ENCODE results near the gene CYP24A1.
A peak's percentile ranks its signal among the peaks of the same experiment; 100 is the strongest.

CYP24A1 gene

DNA sequence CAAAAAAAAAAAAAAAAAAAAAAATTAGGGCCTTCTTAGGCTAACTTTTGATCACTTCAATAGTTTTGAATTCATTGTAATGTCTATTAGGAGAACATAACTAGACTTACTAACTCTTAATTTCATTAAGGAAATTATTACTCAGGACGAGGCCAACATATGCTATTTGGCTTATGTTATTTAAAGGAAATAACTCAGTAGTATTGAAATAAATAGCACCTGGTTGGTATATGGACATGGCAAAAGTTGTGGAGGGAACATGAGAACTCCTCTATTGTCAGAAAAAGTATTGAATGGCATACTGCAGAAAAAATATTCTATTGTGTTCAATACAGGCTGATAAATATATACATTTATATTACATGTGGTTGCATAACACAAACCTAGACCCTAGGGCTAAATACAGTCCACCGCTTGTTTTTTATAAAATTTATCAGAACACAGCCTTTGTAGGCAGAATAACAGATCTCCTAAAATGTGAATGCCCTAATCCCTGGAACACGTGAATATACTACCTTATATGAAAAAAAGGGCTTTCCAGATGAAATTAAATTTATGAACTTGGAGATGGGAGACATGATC lies 18.0 kb downstream of the CYP24A1 start:
- DNase-seq, result no peak

GRCh38 chr20:54154439-54154838 lies 19.3 kb downstream of the CYP24A1 start:
- no peak for DNase-seq

DNA sequence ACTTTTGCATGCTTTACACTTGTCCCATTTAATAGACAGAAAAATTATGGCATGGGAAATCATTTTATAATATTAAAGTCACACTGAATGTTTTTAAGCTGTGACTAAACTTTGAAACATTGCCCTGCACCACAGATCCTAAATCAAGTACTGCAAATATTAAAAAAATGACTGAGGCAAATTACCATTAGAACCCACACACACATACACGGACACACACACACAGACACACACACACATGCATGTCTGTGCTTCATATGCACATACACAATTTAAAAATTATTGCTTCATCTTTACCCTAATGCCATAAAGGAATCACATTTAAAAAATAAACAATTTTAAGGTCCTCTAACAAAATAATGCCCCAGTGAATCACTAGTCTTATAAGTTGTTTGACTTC lies 19.9 kb downstream of the CYP24A1 start:
- DNase-seq, result no peak

DNA sequence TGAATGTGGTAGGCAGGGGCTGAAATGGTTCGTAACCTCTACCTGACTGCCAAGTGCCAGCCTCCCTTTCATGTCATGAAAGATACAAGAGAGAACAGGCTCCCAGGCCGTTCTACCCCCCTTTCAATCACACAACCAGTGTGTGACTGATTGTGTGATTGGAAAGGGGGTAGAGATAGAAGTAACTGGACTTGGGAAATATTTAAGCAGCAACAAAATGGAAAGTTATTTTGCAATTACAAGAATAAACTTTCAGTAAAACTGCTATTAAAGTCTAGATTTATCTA lies 20.8 kb downstream of the CYP24A1 start:
- no peak for DNase-seq

GRCh38 chr20:54152227-54153040 lies 21.4 kb downstream of the CYP24A1 start:
- peak; percentile 7 to 41 for DNase-seq

DNA sequence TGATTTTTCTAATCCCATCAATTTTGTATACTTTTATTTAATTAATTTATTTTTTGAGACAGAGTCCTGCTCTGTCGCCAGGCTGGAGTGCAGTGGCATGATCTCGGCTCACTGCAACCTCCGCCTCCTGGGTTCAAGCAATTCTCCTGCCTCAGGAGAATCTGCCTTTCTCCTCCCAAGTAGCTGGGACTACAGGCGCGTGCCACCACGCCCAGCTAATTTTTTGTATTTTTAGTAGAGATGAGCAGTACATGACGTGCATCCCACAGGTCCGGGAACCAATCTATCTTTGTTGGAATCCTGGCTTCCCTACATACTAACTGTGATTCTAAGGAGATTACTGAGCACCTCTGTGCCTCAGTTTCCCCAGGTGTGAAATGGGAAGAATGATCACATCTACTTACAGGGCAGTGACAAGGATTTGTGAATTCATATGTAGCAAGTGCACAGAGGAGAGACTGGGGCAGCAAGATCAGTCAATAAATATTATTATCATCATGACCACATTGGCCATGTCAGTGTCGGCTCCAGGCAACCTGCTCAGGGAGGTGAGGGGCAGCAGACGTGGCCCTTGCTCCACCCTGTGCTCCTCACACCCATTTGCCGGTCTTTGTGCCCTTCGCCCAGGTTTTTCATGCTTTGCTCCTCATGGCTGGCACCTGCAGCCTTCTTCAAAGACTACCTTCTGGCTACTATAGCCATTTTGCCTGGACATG lies 22.1 kb downstream of the CYP24A1 start:
- no peak for DNase-seq

GRCh38 chr20:54151075-54151439 lies 22.7 kb downstream of the CYP24A1 start:
- peak in 1 of 2 donors; percentile 13 for DNase-seq

- no peak for DNase-seq
Measured at GRCh38 chr20:54149765-54150264, 24.0 kb downstream of the CYP24A1 start.

DNA sequence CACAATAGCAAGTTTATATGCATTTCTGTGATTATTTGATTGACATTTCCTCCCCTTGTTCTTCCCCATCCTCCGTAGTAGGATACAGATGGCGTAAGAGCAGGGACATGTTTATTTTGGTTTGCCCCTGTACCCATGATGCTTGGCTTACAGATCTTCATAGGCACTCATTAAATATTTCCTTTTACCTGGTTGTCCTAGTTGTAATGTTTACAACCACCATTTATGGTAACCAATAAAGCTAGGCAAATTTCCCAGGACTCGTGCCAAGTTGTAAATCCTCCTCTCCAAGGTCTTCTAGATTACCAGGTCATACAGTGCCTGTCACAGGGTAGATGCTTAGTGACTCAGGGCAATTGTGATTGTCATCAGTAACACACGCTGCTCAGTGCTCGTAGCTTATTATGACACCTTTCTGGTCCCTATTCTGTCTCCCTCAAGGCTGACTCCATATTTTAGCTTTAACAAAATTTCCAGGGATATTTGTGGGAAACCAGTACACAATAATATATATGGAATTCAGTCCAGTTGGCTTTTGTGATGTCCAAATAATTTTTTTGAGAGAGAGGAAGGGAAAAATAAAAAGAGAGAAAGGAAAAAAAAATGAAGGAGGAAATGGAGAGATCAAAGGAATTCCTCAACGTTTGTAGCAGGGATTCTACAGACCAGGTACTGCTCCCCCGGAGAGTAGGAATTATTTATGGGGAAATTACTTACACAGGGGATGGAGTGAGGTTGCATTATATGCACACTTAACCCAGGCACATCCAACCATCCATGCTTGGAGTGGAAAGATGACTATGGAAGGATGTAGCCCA lies 24.6 kb downstream of the CYP24A1 start:
- no peak for DNase-seq

DNA sequence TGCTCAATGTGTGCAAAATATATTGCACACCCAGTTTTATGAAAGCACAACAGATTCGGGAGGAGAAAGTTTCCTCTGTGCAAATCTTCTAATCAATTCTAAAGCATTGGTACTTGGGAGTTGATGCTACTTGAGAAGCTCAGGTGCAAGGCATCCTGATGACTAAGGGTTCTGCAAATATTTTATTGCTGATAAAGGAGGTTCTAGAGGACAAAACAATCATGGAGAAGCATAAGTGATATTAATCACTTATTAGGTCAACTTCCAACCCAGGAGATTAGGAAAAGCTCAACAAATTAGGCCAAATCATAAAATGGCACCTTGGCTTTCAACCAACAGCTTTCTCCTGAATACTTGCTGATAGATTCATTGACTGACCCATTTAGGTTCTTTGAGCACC lies 27.1 kb downstream of the CYP24A1 start:
- DNase-seq, result no peak

DNA sequence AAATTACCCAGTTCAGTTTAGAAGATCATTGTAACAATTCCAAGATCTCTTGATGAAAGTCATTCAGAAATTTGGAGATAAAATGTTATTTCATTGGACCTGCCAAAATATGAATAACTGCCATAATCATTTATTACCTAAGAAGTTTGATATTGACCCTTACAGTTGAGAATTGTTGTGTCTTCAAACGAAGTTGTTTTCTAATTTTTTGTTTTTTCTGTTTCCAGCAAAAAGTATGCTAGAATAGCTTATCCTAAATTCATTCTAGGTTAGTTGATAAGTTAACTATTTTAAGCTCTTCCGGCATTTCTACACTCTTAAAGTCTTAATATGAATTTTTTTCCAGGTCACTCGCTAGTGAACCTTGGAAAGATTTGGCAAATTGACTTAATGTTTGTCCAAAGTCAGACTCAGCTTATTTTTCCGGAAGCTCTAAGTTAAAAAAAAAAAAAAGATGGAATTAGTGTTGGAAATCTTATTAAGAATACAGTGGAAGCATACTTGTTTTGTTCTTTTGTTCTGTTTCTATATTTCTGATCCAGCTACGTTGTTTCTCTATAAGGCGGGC lies 28.9 kb downstream of the CYP24A1 start:
- no peak for DNase-seq

- DNase-seq, result no peak
Measured at GRCh38 chr20:54140927-54141566, 32.7 kb downstream of the CYP24A1 start.

DNA sequence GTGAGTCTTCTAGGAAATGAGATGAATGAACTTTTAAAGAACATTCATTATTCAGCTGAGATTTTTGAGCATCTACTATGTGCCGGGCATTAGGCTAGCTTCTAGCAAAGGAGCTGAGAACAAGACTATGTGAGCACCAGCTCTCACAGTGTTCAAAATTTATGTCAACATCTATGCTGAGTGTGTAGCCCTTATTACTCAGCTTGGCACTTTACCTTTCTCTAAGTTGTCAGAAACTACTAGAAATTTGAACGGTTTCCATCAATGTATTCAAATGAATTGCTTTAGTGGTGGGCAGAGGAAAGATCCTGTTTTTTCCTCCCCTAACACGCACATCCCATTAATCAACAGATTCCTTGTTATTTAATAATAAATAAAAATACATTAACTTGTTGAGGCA lies 33.3 kb downstream of the CYP24A1 start:
- no peak for DNase-seq

- DNase-seq, result no peak
Measured at GRCh38 chr20:54140067-54140466, 33.7 kb downstream of the CYP24A1 start.

- DNase-seq, result no peak
Measured at GRCh38 chr20:54139188-54139587, 34.6 kb downstream of the CYP24A1 start.

DNA sequence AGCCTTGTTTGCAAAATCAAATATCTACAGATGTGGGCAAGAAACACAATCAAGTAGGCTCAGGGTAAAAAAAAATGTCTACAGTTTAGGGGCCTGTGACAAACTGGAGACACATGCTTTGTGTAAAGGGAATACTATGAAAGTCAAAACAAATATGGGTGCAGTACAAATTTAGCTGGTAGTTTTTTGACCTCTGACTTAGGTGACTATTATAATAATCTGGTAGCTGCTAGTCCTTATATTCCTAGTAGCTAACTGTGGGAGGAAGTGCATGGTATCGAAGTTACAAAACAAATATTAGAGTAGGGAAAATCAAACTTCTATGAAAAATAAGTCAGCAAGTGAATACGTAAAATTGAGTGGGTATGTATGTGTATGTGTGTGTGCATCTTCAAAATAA lies 35.4 kb downstream of the CYP24A1 start:
- DNase-seq, result no peak

- DNase-seq, result no peak
Measured at GRCh38 chr20:54137115-54137514, 36.7 kb downstream of the CYP24A1 start.

DNA sequence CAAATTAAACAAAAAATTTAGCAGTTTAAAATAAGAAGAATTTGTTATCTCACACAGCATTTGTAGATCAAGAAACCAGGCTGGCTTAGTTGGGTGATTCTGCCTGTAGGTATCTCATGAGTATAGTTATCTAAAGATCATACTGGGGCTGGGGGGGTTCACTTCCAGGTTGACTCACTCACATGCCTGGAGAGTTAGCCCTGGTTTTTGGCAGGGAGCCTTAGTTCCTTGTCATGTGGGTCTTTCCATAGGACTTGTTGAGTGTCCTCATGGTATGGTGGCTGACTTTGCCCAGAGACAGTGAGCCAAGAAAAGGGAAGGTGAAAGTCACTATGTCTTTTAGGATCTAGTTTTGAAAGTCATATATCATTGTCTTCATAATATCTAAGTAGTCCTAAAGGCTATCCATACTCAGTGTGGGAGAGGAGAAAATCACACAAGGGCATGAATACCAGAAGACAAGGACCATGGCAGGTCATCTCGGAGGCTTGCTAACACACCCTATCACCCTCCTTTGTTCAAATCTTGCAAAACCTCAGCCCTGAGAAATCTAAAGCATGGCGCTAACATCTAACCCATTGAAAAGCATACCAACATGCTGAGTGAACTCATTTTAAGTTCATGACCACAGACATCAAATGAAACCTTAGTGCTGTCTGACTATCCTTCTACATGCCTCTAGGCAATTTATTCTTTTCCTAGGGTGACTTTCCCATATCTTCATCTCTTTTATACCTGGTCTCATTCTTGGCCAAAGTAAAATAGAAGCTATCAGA lies 39.2 kb downstream of the CYP24A1 start:
- DNase-seq, result peak in 1 of 2 donors; percentile 6

GRCh38 chr20:54133434-54134427 lies 40.1 kb downstream of the CYP24A1 start:
- no peak for DNase-seq
